ENCODE results near the gene ADSS1. TPM values are rescaled to one million over a fixed set of nuclear protein-coding genes. Genes with fewer than 3 reads are reported as not detected.

The ADSS1 gene
- total RNA-seq, 1 donor, result 4.8 TPM

GRCh38 chr14:104739546-104740516 lies 15.8 kb downstream of the ADSS1 start:
- no peak for DNase-seq (ENCODE audit: low read depth)

GRCh38 chr14:104741108-104741802 lies 17.2 kb downstream of the ADSS1 start:
- TF ChIP-seq, protein P1, sequence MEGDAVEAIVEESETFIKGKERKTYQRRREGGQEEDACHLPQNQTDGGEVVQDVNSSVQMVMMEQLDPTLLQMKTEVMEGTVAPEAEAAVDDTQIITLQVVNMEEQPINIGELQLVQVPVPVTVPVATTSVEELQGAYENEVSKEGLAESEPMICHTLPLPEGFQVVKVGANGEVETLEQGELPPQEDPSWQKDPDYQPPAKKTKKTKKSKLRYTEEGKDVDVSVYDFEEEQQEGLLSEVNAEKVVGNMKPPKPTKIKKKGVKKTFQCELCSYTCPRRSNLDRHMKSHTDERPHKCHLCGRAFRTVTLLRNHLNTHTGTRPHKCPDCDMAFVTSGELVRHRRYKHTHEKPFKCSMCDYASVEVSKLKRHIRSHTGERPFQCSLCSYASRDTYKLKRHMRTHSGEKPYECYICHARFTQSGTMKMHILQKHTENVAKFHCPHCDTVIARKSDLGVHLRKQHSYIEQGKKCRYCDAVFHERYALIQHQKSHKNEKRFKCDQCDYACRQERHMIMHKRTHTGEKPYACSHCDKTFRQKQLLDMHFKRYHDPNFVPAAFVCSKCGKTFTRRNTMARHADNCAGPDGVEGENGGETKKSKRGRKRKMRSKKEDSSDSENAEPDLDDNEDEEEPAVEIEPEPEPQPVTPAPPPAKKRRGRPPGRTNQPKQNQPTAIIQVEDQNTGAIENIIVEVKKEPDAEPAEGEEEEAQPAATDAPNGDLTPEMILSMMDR (IDR thresholded peaks at IDR 0.05; ENCODE audit: insufficient read depth, low read length), result no peak
- DNase-seq (ENCODE audit: low read depth), result no peak
- no peak overlapping the region for H3K4me3 ChIP-seq (ENCODE audit: low read depth, low read length)

More at GRCh38 chr14:104739546-104740516, 15.8 kb downstream of the ADSS1 start:
- no peak overlapping the region for H3K4me3 ChIP-seq (ENCODE audit: low read depth, low read length)
- TF ChIP-seq, protein P1 (IDR thresholded peaks at IDR 0.05; ENCODE audit: insufficient read depth, low read length), result no peak

- DNase-seq (ENCODE audit: low read depth), result no peak
- TF ChIP-seq, protein P1 (IDR thresholded peaks at IDR 0.05; ENCODE audit: insufficient read depth, low read length), result no peak
- H3K4me3 ChIP-seq (ENCODE audit: low read depth, low read length), result no peak overlapping the region
Measured at GRCh38 chr14:104741803-104742251, 17.8 kb downstream of the ADSS1 start.

DNA sequence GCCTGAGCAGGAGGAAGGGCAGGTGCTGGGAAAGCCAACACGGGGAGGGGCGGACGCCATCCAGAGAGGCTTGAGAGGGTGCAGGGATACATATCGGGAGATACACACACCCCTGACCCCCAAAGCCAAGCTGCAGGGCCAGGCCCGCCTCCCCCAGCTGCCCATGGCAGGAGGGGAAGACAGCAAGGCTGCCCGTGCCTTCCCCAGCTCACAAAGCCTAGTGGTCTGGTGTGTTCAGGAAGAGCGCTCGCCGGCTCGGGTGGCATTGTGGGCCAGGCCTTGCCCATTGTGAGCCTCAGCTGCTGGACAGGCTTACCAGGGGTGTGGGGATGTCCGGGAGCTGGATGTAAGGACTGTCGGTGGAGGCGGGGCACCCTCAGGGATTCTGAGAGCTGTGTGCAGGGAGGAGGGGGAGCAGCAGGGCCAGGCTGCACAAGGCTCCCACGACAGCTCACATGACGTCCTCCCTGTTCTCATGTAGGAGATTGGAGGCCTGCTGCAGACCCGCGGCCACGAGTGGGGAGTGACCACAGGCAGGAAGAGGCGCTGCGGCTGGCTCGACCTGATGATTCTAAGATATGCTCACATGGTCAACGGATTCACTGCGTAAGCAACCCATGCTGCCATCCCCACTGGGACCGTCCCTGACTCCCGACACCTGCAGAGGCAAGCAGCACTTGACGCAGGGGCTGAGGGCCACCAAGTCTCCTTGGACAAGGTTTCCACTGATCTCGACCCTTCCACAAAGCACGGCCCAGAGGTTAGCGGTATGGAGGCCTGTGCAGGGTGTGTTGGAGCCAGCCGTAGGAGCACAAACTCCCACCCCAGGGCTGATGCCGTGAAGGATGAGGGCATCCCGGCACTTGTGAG lies 18.8 kb downstream of the ADSS1 start:
- no peak for DNase-seq (ENCODE audit: low read depth)
- TF ChIP-seq, protein P1 (IDR thresholded peaks at IDR 0.05; ENCODE audit: insufficient read depth, low read length), result no peak
- H3K4me3 ChIP-seq (ENCODE audit: low read depth, low read length), result no peak overlapping the region

- H3K4me3 ChIP-seq (ENCODE audit: low read depth, low read length), result no peak overlapping the region
- TF ChIP-seq, protein P1 (IDR thresholded peaks at IDR 0.05; ENCODE audit: insufficient read depth, low read length), result no peak
- DNase-seq (ENCODE audit: low read depth), result peak; percentile 28
Measured at GRCh38 chr14:104743461-104744380, 19.7 kb downstream of the ADSS1 start.

Measured in fibroblast of the aortic adventitia (primary cell).